ENCODE results near the gene ABCE1.

Gene ABCE1

DNA sequence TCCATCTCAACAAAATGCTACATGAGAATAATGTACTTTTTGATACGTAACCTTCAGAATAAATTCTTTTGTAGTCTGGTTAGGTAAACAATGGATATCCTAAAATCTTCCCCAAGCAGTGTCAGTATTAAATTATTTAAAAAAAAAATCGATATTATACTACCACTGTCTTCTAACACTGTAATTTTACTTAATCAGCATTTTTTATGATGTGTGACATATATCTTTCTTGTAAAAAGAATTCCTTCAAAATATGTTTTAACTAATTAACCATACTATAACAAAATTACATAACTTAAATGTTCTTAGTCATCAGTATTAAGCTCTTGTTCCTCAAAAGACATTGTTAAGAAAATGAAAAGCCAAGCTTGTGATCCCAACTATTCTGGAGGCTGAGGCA, 69.8 kb downstream of the ABCE1 start:
- peaks cover 32% of the 10 kb centered on the region for H3K4me1 Mint-ChIP-seq
- no peak for DNase-seq (ENCODE audit: low spot score in 2 of 2)
- no peak overlapping the region for H3K27ac Mint-ChIP-seq (ENCODE audit: low read depth)
- H3K36me3 Mint-ChIP-seq (ENCODE audit: insufficient read depth): peaks cover 46% of the 10 kb centered on the region
- no peak for ATAC-seq (replicated peaks; ENCODE audit: extremely low read depth, poor library complexity, severe bottlenecking)
- no peaks in the 10 kb centered on the region for H3K9me3 Mint-ChIP-seq
- no peaks in the 10 kb centered on the region for H3K27me3 Mint-ChIP-seq
- H3K4me3 Mint-ChIP-seq: no peak overlapping the region

DNA sequence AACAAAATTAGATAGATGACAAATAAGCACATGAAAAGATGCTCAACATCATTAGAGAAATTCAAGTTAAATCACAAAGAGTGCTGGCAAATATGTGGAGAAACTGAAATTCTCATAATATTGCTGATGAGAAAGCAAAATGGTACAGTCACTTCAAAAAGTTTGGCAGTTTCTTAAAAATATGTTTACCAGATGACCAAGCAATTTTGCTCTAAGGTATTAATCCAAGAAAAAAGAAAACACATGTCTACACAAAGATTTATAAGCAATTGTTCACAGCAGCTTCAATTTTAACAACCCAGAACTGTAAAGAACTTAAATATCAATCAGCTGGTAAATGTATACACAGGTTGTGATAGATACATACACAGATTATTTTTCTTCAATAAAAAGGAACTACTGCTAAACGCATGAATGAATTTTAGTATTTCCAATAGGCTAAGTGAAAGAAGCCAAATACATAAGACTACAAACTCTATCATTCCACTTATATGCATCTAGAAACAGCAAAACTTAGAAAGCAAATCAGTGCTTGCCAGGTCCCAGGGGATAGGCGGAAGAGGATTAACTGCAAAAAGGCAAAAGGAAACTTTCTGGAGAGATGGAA, 70.6 kb downstream of the ABCE1 start:
- Mint-ChIP-seq H3K4me3 (no peak overlapping the region), H3K36me3 (ENCODE audit: insufficient read depth) (peaks cover 43% of the 10 kb centered on the region), H3K27ac (ENCODE audit: low read depth) (no peak overlapping the region), H3K27me3 (no peaks in the 10 kb centered on the region), H3K9me3 (no peaks in the 10 kb centered on the region), H3K4me1 (peaks cover 37% of the 10 kb centered on the region)
- DNase-seq (ENCODE audit: low spot score in 2 of 2): no peak
- no peak for ATAC-seq (replicated peaks; ENCODE audit: extremely low read depth, poor library complexity, severe bottlenecking)

DNA sequence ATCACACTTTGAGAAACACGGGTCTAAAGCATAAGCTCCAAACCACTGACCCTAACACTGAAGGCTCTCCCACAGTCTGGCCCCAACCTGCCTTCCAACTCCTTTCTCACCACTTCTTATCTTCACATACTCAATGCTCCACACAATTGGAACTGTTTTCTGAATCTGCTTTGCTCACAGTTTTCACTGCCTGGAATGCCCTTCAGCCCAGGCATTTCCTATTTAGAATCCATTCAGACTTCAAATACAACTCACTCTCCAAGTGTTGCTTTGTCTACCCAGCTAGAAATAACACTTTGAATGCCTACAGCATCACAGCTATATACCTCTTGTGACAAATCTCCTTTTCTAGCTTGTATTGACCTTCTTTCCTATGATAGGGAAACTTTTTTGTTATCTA, 72.1 kb downstream of the ABCE1 start:
- no peak for ATAC-seq (replicated peaks; ENCODE audit: extremely low read depth, poor library complexity, severe bottlenecking)
- H3K4me1 Mint-ChIP-seq: peaks cover 50% of the 10 kb centered on the region
- no peak for DNase-seq (ENCODE audit: low spot score in 2 of 2)
- H3K27me3 Mint-ChIP-seq: no peaks in the 10 kb centered on the region
- H3K36me3 Mint-ChIP-seq (ENCODE audit: insufficient read depth): peaks cover 48% of the 10 kb centered on the region
- H3K4me3 Mint-ChIP-seq: no peak overlapping the region
- no peaks in the 10 kb centered on the region for H3K9me3 Mint-ChIP-seq
- peak overlapping the region; percentile 17 for H3K27ac Mint-ChIP-seq (ENCODE audit: low read depth)

DNA sequence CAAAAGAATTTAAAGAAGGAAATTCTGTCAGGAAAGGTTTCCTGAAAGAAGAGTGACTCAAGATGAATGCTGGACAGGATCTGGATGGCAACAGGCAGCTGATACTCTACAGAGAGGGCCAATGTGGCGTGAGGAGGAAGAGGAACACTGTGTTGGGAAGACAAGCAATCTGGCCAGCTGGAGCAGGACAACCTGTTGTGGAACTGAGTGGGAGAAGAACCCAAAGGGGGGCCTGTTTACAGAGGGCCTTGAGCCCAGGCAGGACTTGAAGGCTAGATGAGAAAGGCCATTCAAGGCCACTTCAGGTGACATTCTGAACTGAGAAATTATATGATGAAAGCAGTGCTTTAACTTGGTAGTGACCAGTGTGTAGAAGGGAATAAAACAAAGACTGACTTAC, 73.8 kb downstream of the ABCE1 start:
- Mint-ChIP-seq H3K4me1 (peaks cover 46% of the 10 kb centered on the region), H3K27me3 (no peaks in the 10 kb centered on the region), H3K9me3 (no peaks in the 10 kb centered on the region), H3K27ac (ENCODE audit: low read depth) (no peak overlapping the region), H3K4me3 (no peak overlapping the region), H3K36me3 (ENCODE audit: insufficient read depth) (peaks cover 37% of the 10 kb centered on the region)
- DNase-seq (ENCODE audit: low spot score in 2 of 2) (no peak), ATAC-seq (replicated peaks; ENCODE audit: extremely low read depth, poor library complexity, severe bottlenecking) (no peak)

DNA sequence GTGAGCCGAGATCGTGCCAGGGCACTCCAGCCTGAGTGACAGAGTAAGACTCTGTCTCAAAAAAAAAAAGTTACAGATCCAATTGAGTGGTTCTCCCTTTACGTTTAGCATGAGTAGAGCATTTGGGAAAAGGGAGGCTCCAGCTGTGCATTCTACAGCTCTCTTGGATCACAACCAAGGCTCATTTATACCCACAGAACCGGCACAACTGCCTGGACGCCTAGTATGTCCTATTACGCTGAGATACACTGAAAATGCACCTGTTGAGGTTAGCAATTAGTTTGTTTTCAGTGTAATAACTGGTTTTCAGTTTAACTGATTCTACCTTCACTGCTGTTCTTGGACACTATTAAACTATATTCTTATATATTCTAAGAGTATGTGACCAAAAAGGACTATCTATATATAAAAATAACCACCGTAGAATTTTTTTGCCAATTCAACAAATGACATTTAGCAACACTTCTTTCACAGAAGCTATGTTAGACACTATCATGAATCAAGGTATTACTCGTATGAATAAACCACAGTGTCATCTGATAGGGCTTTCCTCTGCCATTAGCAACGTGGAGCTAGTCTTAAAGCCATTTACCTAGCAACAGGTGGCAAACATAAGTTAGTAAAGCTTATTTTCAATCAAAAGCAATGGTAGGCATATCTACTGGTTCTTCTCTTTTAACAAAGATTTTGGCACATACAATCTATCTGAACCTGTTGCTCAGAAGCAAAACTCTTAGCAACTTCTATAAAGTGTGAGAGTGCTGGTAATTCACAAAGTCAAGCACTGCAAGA, 78.7 kb downstream of the ABCE1 start:
- Mint-ChIP-seq H3K4me1 (peaks cover 49% of the 10 kb centered on the region), H3K36me3 (ENCODE audit: insufficient read depth) (peaks cover 23% of the 10 kb centered on the region), H3K27me3 (no peaks in the 10 kb centered on the region), H3K27ac (ENCODE audit: low read depth) (peak overlapping the region; percentile 93), H3K4me3 (peak overlapping the region; percentile 83), H3K9me3 (no peaks in the 10 kb centered on the region)
- DNase-seq (ENCODE audit: low spot score in 2 of 2): no peak
- ATAC-seq (replicated peaks; ENCODE audit: extremely low read depth, poor library complexity, severe bottlenecking): no peak

DNA sequence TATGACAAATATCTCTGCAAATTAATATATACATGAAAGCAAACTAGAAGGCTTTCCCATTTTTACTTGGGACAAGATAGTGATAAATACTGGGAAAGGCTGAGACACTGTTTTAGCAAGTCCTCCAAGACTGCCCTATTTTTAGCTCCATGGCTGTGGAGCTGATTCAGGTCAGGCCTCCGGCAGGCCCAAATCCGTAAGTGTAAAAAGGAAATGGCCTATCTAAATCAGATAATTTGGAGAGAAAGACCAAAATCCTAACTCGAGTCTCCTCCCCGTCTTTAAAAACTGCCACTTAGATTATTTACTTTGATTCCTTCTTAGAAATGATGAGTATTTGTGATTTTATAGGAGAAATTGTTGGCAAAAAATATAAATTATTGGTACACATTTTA, 79.4 kb downstream of the ABCE1 start:
- DNase-seq (ENCODE audit: low spot score in 2 of 2) (no peak), ATAC-seq (replicated peaks; ENCODE audit: extremely low read depth, poor library complexity, severe bottlenecking) (no peak)
- peak overlapping the region; percentile 83 for H3K4me3 Mint-ChIP-seq
- no peaks in the 10 kb centered on the region for H3K27me3 Mint-ChIP-seq
- peak overlapping the region; percentile 93 for H3K27ac Mint-ChIP-seq (ENCODE audit: low read depth)
- no peaks in the 10 kb centered on the region for H3K9me3 Mint-ChIP-seq
- H3K36me3 Mint-ChIP-seq (ENCODE audit: insufficient read depth): peaks cover 22% of the 10 kb centered on the region
- H3K4me1 Mint-ChIP-seq: peaks cover 46% of the 10 kb centered on the region

DNA sequence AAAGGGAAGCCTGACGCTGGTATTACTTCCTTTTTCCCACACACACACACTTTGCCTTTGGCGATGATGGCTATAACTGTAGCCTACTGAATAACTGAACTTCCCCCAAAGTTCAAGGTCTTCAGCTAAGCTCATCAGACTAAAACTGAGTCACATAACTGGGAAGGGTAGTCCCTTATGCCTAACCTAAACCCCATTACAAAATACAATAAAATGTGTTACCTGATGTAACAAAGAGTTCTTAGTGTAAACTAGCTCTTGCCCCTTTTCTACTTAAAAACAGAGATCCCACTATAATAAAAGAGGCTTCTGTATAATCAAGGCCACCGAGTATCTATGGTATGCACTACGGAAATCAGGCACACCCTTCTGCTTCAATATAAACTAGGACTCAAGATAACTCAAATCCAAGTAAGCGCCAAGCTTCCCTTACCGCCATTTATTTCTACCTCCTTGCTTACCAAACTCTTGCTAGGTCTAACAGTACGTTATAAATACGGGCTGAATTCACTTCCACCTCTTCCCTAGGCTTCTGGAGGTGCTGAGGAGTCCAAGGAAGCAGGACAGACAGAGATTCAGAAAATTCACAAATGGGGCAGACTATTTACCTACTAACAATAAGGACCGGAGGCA, 79.9 kb downstream of the ABCE1 start:
- DNase-seq (ENCODE audit: low spot score in 2 of 2) (no peak), ATAC-seq (replicated peaks; ENCODE audit: extremely low read depth, poor library complexity, severe bottlenecking) (no peak)
- Mint-ChIP-seq H3K27me3 (no peaks in the 10 kb centered on the region), H3K27ac (ENCODE audit: low read depth) (peak overlapping the region; percentile 93), H3K9me3 (no peaks in the 10 kb centered on the region), H3K4me1 (peaks cover 46% of the 10 kb centered on the region), H3K4me3 (peak overlapping the region; percentile 83), H3K36me3 (ENCODE audit: insufficient read depth) (peaks cover 19% of the 10 kb centered on the region)

DNA sequence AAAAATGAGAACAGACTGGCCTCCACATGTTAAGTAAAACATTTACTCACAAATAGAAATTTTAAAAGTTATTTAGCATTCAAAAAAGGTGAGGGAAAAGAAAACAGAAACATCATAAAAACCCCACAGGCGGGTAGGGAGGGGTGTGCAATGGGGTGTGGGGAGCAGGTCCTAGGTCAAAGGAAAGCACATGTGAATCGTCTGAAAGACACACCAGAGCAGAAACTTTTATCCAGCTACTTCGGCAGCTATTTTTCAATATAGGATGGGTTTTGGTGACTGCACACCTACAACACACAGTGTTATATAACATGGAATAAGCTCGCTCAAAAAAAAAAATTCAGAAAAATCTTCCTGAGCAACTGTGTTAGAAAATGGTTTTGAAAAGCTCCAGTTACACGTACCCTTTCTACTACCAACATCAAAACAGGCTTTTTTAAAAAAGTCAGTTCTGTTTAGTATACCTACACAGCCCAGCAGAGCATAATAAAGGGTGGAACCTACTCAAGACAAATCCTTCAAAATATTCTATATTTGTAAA, 80.7 kb downstream of the ABCE1 start:
- Mint-ChIP-seq H3K9me3 (no peaks in the 10 kb centered on the region), H3K36me3 (ENCODE audit: insufficient read depth) (peaks cover 16% of the 10 kb centered on the region), H3K4me1 (peaks cover 40% of the 10 kb centered on the region), H3K27me3 (no peaks in the 10 kb centered on the region), H3K27ac (ENCODE audit: low read depth) (peak overlapping the region; percentile 93), H3K4me3 (peak overlapping the region; percentile 83)
- ATAC-seq (replicated peaks; ENCODE audit: extremely low read depth, poor library complexity, severe bottlenecking) (no peak), DNase-seq (ENCODE audit: low spot score in 2 of 2) (no peak)
